ENCODE measurements around the gene LMOD3.

The LMOD3 gene

DNA sequence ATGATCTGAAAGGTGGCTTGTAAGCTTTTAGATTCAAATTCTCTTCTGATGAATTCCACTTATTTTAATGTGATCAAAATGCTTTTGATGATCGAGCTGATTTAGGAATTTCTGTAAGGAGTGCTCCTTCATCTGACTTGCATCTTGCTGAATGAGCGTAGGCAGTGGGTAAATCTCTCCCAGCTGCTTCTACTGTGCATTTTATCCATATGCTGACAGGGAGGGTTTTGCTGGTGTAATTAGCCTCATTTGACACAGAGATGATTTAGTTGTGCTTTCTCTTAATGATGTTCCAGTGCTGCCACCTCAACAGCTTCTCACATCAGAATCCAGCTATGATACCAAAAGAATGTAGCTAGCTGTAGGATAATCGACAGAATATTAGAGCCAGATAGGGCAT is 3.8 kb upstream of the LMOD3 start:
- no peak for TF ChIP-seq ZFX (IDR thresholded peaks at IDR 0.05; ENCODE audit: borderline replicate concordance)
- TF ChIP-seq, protein P1, sequence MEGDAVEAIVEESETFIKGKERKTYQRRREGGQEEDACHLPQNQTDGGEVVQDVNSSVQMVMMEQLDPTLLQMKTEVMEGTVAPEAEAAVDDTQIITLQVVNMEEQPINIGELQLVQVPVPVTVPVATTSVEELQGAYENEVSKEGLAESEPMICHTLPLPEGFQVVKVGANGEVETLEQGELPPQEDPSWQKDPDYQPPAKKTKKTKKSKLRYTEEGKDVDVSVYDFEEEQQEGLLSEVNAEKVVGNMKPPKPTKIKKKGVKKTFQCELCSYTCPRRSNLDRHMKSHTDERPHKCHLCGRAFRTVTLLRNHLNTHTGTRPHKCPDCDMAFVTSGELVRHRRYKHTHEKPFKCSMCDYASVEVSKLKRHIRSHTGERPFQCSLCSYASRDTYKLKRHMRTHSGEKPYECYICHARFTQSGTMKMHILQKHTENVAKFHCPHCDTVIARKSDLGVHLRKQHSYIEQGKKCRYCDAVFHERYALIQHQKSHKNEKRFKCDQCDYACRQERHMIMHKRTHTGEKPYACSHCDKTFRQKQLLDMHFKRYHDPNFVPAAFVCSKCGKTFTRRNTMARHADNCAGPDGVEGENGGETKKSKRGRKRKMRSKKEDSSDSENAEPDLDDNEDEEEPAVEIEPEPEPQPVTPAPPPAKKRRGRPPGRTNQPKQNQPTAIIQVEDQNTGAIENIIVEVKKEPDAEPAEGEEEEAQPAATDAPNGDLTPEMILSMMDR (IDR thresholded peaks at IDR 0.05), result no peak
- H3K27ac ChIP-seq, result no peak overlapping the region

DNA sequence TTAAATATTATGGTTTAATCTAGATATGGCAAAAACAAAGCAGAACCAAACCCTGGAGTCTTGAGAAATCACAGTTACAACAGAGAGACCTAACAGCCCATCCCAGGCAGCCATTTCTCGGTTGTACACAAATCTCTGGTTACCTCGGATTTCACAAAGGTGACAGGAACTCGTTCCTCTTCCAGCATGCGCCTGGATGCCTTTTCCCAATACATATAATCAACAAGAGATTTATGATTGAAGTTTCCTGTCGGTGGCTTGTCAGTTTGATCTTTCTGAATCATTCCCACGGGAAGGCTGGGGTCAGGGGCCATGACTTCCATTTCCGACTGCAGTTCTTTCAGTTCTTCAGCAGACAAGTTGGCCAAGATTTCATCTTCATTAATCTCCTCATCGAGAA is 445 bp downstream of the LMOD3 start:
- H3K27ac ChIP-seq, result no peak overlapping the region
- TF ChIP-seq, protein P1 (IDR thresholded peaks at IDR 0.05), result no peak
- no peak for TF ChIP-seq ZFX (IDR thresholded peaks at IDR 0.05; ENCODE audit: borderline replicate concordance)

DNA sequence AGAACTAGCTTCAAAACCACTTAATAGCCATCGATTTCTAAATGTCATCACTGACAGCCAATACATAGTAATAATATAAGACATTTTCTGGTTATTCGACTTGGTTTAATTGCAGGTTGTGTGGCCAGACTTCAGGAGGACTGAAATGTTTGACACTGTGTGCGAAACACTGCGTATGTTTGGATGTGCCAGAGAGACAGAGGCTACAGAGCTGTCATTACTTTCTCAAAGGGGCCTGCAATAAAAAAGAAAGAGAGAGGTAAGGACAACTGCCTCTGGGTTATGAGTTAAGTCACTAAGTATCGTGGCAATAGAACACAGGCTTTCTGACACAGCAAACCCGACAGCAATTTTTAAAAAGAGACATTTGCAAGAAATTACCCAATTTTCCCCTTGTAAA is 882 bp downstream of the LMOD3 start:
- no peak overlapping the region for H3K27ac ChIP-seq
- TF ChIP-seq ZFX (IDR thresholded peaks at IDR 0.05; ENCODE audit: borderline replicate concordance), result no peak
- TF ChIP-seq, protein P1 (IDR thresholded peaks at IDR 0.05), result no peak

DNA sequence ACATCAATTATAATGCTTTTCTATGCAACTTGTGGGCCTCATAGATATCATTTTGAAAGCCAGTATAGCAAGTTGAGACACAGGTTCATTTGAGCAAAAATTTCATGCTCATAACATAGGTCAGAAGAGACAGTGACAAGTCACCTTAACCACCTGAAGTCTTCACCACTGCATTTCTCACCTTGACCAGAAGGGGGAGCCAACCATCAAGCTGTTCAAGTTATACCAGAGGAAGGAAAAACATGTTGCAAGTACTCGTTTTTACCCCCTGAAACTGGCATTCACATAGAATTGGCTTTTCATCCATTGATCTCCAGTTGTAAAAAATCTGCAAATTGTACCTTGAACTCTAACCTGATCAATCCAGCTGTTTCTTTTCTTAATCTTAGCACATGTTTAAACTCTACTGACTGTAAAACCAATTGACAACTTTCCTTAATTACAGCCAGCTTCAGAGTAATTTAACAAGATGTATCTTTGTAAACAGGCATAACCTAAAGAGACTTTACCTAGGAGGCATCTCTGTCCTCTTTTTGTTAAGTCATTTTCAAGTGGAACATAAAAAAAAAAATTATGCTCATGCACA is 1.4 kb downstream of the LMOD3 start:
- H3K27ac ChIP-seq, result no peak overlapping the region
- no peak for TF ChIP-seq ZFX (IDR thresholded peaks at IDR 0.05; ENCODE audit: borderline replicate concordance)
- TF ChIP-seq, protein P1 (IDR thresholded peaks at IDR 0.05), result peak; percentile 92

DNA sequence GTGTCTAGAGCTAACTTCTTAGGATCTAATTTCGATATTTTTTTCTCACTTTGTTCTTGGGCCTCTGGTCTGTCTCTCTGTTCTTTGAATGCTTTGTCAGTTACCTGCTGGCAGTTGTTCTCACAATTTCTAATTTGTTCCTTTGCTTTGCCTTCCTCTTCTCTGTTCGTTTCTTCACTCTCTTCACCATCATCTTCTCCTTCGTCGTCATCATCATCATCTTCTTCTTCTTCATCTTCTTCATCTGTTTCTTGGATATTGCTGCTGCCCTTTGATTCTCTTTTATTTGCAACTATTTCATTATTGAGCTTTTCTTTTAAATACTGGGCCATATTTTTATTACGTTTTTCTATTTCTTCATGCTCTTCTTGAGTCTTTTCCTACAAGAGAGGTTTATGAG is 2.7 kb downstream of the LMOD3 start:
- TF ChIP-seq ZFX (IDR thresholded peaks at IDR 0.05; ENCODE audit: borderline replicate concordance), result no peak
- TF ChIP-seq, protein P1 (IDR thresholded peaks at IDR 0.05), result no peak
- H3K27ac ChIP-seq, result no peak overlapping the region

DNA sequence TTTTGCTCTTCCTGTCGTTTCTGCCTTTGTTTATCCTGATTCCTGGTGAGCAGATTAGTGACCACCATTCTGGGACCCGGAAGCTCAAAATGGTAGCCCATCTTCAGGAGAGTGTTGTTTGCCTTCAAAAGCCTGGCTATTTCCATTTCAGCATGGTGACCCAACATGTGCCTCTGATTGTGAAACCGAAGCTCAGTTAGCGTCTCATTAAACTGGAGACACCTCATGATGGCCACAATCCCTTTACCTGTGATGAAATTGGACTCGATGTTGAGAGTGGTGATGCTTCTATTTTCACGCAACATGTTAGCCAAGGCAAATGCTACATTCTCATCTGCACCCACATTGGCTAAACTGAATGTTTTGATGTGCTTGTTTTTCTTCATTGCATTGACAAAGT is 3.3 kb downstream of the LMOD3 start:
- TF ChIP-seq ZFX (IDR thresholded peaks at IDR 0.05; ENCODE audit: borderline replicate concordance), result no peak
- TF ChIP-seq, protein P1 (IDR thresholded peaks at IDR 0.05), result no peak
- no peak overlapping the region for H3K27ac ChIP-seq

DNA sequence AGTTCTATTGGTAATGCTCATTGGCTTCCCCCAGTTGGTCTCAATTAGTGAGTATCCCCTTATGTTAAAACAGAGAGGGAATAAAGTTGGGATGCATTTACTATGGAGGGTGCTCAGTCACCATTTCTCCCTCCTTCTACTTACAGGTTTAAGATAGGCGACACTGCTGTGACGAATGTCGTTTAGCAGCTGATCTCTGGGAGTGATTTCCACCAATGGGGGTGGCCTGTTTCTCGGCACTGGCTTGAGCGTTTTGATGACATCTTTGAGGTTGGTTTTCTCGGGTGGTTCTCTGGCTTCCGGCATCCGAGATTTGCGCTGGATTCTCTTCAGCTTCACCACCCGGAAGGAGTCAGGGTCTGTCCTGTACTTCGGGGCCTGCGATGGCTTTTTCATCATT is 3.8 kb downstream of the LMOD3 start:
- no peak overlapping the region for H3K27ac ChIP-seq
- TF ChIP-seq, protein P1 (IDR thresholded peaks at IDR 0.05), result no peak
- TF ChIP-seq ZFX (IDR thresholded peaks at IDR 0.05; ENCODE audit: borderline replicate concordance), result no peak

All from 22Rv1 (cell line).